ENCODE data around the gene CHAT.

The CHAT gene

DNA sequence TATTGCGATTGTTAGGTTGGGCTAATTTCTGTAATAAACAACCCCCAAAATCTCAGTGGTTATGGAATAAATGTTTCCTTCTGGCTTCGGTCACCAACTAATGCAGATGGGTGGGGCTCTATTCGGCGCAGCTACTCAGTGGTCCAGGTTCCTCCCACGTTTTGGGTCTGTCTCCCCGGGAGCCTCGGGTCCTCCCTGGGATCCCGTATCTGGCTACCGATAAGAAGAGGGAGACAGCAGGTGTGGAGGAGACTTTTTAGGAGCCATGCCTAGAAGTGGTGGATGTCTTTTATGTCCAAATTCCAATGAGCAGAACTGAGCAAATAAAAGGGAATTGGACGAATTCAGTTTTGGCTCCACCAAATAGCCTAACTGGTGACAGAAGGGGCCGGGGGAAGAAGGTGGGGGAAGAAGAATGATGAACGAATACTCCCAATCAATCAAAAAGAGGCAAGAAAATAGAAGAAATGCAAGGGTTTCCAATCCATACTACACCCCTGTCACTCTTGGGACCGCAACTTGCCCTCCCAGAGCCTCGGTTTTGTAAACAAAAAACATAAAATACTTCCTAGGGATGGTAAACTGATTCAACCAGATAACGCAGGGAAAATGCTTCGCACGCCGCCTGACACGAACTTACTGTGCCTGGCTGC lies 65.1 kb downstream of the CHAT start:
- TF ChIP-seq SIN3A (IDR thresholded peaks at IDR 0.05; ENCODE audit: borderline replicate concordance, insufficient read depth, low read length) (no peak), FOXP2 (optimal IDR thresholded peaks at IDR 0.05; ENCODE audit: borderline replicate concordance, extremely low read depth, extremely low read length, insufficient read depth) (no peak), POLR2AphosphoS5 (IDR thresholded peaks at IDR 0.05; ENCODE audit: low read depth, low read length) (no peak), TAF1 (IDR thresholded peaks at IDR 0.05; ENCODE audit: borderline replicate concordance, insufficient read depth, low read length) (no peak)
- TF ChIP-seq, protein P1, sequence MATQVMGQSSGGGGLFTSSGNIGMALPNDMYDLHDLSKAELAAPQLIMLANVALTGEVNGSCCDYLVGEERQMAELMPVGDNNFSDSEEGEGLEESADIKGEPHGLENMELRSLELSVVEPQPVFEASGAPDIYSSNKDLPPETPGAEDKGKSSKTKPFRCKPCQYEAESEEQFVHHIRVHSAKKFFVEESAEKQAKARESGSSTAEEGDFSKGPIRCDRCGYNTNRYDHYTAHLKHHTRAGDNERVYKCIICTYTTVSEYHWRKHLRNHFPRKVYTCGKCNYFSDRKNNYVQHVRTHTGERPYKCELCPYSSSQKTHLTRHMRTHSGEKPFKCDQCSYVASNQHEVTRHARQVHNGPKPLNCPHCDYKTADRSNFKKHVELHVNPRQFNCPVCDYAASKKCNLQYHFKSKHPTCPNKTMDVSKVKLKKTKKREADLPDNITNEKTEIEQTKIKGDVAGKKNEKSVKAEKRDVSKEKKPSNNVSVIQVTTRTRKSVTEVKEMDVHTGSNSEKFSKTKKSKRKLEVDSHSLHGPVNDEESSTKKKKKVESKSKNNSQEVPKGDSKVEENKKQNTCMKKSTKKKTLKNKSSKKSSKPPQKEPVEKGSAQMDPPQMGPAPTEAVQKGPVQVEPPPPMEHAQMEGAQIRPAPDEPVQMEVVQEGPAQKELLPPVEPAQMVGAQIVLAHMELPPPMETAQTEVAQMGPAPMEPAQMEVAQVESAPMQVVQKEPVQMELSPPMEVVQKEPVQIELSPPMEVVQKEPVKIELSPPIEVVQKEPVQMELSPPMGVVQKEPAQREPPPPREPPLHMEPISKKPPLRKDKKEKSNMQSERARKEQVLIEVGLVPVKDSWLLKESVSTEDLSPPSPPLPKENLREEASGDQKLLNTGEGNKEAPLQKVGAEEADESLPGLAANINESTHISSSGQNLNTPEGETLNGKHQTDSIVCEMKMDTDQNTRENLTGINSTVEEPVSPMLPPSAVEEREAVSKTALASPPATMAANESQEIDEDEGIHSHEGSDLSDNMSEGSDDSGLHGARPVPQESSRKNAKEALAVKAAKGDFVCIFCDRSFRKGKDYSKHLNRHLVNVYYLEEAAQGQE (IDR thresholded peaks at IDR 0.05; ENCODE audit: insufficient read depth in 1 of 2, low read depth in 2 of 2, low read length in 2 of 2): no peak

DNA sequence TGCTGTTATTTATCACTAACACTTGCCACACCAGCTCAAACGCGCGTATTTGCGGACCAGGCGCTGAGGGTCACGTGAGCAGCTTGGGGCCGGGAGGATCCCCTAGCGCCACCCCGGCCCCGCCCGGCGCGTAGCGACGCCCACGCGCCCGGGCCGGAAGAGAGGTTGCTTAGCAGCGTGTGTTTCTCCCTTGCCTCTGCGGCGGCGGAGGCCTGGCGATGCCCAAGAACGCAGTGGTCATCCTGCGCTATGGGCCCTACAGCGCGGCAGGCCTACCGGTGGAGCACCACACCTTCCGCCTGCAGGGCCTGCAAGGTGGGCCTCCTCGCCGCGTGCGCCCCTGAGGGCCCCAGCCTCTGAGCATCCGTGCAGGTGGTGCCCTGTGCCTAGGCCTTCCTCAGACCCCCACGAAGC lies 65.7 kb downstream of the CHAT start, which contains the start of gene C10orf53:
TSS of gene C10orf53 (plus strand) at position 172 of the 414 bp plus-strand sequence. CDS start at position 219, 47 bp downstream.
- TF ChIP-seq TAF1 (IDR thresholded peaks at IDR 0.05; ENCODE audit: borderline replicate concordance, insufficient read depth, low read length) (no peak), POLR2AphosphoS5 (IDR thresholded peaks at IDR 0.05; ENCODE audit: low read depth, low read length) (no peak), FOXP2 (optimal IDR thresholded peaks at IDR 0.05; ENCODE audit: borderline replicate concordance, extremely low read depth, extremely low read length, insufficient read depth) (no peak), SIN3A (IDR thresholded peaks at IDR 0.05; ENCODE audit: borderline replicate concordance, insufficient read depth, low read length) (no peak)
- TF ChIP-seq, protein P1 (IDR thresholded peaks at IDR 0.05; ENCODE audit: insufficient read depth in 1 of 2, low read depth in 2 of 2, low read length in 2 of 2): no peak

DNA sequence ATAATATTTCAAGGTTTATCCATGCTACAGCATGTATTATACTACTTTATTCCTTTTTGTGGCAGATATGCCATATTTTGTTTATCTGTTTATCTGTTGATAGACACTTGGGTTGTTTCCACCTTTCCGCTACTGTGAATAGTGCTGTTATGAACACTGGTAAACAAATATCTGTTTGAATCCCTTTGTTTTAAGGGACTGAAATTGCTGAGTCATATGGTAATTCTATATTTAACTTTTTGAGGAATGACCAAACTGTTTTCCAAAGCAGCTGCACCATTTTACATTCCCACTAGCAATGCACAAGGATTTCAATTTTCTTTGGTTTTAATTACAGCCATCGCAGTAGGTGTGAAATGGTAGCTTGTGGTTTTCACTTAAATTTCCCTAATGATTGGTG lies 69.0 kb downstream of the CHAT start:
- TF ChIP-seq SIN3A (IDR thresholded peaks at IDR 0.05; ENCODE audit: borderline replicate concordance, insufficient read depth, low read length) (no peak), TAF1 (IDR thresholded peaks at IDR 0.05; ENCODE audit: borderline replicate concordance, insufficient read depth, low read length) (no peak), POLR2AphosphoS5 (IDR thresholded peaks at IDR 0.05; ENCODE audit: low read depth, low read length) (no peak), FOXP2 (optimal IDR thresholded peaks at IDR 0.05; ENCODE audit: borderline replicate concordance, extremely low read depth, extremely low read length, insufficient read depth) (no peak)
- TF ChIP-seq, protein P1 (IDR thresholded peaks at IDR 0.05; ENCODE audit: insufficient read depth in 1 of 2, low read depth in 2 of 2, low read length in 2 of 2): no peak

DNA sequence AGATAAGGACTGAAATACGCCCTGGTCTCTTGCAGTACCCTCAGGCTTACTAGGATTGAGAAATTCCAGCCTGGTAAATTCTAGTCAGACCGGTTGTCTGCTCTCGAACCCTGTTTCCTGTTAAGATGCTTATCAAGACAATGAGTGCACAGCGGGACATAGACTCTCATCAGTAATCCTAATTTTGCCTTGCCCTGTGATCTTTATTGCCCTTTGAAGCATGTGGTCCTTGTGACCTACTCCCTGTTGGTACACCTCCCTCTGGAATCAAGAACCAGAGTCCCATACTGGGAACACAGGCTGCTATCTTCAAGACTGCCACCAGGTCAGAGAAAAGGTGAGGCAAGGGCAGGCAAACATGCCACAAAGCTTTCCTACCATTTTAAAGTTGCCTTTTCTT lies 72.8 kb downstream of the CHAT start:
- TF ChIP-seq TAF1 (IDR thresholded peaks at IDR 0.05; ENCODE audit: borderline replicate concordance, insufficient read depth, low read length) (no peak), POLR2AphosphoS5 (IDR thresholded peaks at IDR 0.05; ENCODE audit: low read depth, low read length) (no peak)

DNA sequence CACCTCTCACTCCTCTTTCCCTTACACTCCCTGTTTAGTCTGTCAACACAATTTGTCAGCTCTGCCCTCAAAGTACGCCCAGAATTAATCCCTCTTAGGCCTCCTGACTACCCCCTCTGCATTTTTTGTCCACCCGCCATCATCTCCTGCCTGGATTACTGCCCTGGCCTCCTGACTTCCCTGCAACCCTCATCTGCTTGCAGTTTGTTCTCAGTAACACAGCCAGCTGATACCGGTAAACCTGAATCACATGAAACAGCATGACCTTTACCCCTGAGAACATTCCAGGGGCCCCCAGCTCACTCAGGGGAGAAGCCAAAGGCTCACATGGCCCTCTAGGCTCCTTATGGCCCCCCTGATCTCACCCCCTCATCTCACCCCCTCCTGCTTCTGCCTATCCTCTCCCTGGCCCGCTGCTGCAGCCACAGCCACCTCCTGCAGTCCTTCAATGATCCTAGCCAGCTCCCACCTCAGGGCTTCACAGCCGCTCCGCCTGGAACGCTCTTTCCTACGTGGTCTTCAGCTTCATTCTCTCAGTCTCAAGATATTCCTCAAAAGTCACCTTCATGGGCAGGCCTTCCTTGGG lies 74.5 kb downstream of the CHAT start:
- TF ChIP-seq TAF1 (IDR thresholded peaks at IDR 0.05; ENCODE audit: borderline replicate concordance, insufficient read depth, low read length) (no peak), POLR2AphosphoS5 (IDR thresholded peaks at IDR 0.05; ENCODE audit: low read depth, low read length) (no peak), FOXP2 (optimal IDR thresholded peaks at IDR 0.05; ENCODE audit: borderline replicate concordance, extremely low read depth, extremely low read length, insufficient read depth) (no peak), SIN3A (IDR thresholded peaks at IDR 0.05; ENCODE audit: borderline replicate concordance, insufficient read depth, low read length) (no peak)
- TF ChIP-seq, protein P1 (IDR thresholded peaks at IDR 0.05; ENCODE audit: insufficient read depth in 1 of 2, low read depth in 2 of 2, low read length in 2 of 2): no peak

Measured in PFSK-1 (cell line).